Right ventricle myocardium superior (tissue), 1 donor: ENCODE results near the gene SOX18. TPM values are rescaled to one million over a fixed set of nuclear protein-coding genes. Genes with fewer than 3 reads are reported as not detected.

Source experiments
- ATAC-seq: fragments of 200-7000 bp; cut with Tn5 transposase; one replicate; pipeline ENCODE4 v1.9.1; 2020; ENCODE audit warnings: mild to moderate bottlenecking; ENCODE audit not compliant: poor library complexity
- DNase-seq: peaks from one replicate; pipeline ENCODE4 v3.0.0-alpha.2; 2020
- intact Hi-C: fragments of 100-400 bp; cut with DNase I; formaldehyde crosslinking; loops from one replicate; pipeline ENCODE4 v1.11.2; 2022
- total RNA-seq: library from RNA; stranded (reverse); fragmentation: NEBNext Ultra II Directional; extraction: Animal tissue kit (Norgen Biotek cat#: 25700); gene quantifications from one replicate; pipeline ENCODE4 v1.2.1, GENCODE V29; 2021
- donor health status: DM: no; HTN: yes; CAD: no; lungs with severe emphysema.

SOX18 gene
- total RNA-seq, 1 donor from 2014 or later, result 34.3 TPM

DNA sequence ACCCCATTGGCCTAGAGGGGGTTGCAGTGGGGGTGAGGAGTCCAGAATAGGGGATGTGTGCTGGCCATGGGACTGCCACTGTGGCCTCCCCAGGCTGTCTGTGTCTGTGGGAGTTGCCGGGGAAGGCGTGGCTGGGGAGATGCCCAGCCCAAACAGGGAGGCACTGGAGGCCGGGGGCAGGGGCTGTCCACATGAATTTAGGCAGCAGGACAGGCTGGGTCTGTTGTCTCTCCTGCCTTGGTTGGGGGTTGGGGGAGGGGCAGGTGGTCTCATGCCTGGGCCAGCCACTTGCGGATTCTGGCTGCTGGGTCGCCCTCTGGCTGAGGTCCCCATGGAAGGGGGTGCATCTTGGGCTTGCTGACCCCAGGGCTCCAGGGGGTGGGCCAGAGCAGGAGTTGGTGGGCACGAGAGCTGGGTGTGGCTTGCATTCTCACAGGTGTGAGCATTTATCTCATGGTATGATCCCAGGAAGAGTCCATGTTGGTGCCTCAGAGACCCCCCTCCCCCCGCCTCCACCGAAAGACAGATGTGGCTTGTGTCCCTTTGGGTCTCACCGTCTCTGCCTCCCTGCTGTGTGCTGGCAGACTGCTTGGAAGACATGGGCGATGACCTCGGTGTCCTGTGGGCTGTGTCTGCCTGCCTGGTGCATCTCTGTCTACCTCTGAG is 4.0 kb downstream of the SOX18 start:
- intact Hi-C loops, result loop anchor here (10.0 kb wide), 1 partner anchor 69 kb away; no protein-coding TSS in a partner anchor
- no peak for DNase-seq
- ATAC-seq, result peak; percentile 5

DNA sequence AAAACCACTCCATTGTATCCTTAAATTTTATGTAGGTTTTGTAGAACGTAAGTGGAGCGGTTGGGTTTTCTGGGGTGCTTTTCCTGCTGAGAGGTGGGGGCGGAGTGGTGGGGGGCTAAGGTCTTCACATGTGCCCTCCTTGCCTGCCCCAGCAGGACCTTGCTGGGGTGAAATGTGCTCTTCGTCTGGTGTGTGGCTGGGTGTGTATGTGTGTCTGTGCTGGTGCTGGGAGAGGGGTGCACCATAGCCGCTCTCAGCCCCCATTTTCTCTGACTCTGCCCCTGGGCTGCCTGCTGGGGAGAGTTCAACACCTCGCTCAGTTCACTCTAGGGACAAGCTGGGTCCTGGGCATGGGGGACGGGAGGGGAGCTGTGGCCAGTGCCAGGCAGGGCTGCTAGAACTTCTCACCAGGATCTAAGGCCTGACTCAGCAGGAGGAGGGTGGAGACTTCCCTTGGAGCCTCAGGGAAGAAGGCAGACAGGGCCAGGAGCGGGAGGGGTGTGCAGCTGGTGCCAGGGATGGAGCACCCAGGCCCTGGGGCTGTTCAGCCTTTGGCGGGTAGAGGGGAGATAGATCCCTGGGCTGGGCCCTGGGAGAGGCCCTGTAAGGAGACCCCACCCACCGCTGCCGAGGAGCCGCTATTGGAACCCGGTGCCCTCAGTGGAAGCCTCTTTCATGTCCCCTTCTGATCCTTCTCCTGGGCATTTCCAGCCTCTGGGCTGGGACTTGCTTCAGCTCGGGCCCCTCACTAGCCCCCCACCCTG is 4.8 kb downstream of the SOX18 start:
- peak; percentile 36 for ATAC-seq

DNA sequence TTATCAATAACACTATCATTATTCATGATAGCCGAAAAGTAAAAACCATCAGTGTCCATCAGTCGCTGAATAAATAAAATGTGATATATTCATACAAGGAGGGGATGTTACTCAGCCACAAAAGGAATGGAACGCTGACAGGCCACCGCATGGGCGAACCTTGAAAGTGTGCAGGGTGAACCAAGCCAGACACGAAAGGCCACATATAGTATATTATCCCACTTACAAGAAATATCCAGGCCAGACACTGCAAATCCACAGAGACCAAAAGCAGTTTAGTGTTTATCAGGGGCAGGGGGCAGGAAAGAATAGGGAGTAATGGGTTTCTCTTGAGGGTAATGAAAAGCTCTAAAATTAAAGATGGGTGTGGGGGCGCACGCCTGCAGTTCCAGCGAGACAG is 5.7 kb downstream of the SOX18 start:
- ATAC-seq (no peak), DNase-seq (no peak)
- intact Hi-C loops, result loop anchor here (10.0 kb wide), 1 partner anchor 71 kb away; no protein-coding TSS in a partner anchor

More for the DNA sequence above, 4.8 kb downstream of the SOX18 start:
- intact Hi-C loops, result loop anchor here (10.0 kb wide), 1 partner anchor 70 kb away; no protein-coding TSS in a partner anchor
- DNase-seq, result no peak

DNA sequence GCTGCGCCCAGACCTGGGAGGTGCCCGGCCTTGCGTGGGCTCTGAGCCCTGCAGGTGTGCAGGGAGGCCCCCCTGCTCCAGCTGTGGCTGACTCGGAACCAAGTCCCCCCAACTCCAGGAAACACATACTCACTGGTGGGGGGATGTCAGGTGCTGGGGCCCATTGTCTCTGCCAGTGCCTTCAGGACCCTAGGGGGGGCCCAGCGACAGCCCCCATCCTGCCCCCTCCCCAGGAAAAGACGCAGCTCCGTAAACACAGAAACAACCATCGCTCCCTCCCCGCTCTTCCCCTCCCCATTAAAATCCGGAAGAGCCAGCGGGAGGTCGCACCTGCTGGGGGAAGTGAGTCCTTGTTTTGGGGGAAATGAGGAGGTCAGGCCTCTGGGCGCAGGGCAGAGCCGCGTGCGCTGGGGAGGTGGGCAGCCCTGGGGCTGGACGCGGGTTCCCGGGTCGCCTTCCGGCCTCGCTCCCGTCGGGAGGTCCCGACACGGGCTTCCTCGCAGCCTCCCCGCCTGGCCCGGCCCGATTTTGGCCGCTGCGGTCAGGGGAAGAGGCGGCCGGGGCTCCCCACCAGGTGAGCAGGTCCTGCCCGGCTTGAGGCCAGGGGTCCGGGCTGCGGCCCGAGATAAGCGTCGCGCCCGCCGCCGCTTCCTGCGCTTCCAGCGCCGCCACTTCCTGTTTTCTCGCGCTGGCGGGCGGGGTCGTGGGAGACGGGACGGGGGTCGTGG is 7.2 kb downstream of the SOX18 start:
- DNase-seq, result no peak
- intact Hi-C loops, result loop anchor here (10.0 kb wide), 1 partner anchor 73 kb away; no protein-coding TSS in a partner anchor

DNA sequence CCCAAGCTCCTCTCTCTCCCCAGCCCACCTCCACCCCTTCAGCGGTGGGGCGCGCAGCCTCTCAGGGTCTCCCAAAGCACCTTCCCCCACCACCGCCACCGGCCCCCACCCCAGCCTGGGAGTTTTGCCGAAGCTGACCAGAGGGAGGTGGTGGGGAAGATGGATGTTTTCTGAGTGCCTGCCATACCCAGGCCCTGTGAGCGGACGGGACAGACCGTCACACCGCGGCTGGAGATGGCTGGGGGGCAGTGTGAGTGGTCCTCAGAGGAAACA is 7.7 kb downstream of the SOX18 start:
- no peak for ATAC-seq
- DNase-seq, result no peak
- intact Hi-C loops, result loop anchor here (10.0 kb wide), 1 partner anchor 73 kb away; no protein-coding TSS in a partner anchor

More for the DNA sequence above, 7.2 kb downstream of the SOX18 start:
- ATAC-seq, result no peak

DNA sequence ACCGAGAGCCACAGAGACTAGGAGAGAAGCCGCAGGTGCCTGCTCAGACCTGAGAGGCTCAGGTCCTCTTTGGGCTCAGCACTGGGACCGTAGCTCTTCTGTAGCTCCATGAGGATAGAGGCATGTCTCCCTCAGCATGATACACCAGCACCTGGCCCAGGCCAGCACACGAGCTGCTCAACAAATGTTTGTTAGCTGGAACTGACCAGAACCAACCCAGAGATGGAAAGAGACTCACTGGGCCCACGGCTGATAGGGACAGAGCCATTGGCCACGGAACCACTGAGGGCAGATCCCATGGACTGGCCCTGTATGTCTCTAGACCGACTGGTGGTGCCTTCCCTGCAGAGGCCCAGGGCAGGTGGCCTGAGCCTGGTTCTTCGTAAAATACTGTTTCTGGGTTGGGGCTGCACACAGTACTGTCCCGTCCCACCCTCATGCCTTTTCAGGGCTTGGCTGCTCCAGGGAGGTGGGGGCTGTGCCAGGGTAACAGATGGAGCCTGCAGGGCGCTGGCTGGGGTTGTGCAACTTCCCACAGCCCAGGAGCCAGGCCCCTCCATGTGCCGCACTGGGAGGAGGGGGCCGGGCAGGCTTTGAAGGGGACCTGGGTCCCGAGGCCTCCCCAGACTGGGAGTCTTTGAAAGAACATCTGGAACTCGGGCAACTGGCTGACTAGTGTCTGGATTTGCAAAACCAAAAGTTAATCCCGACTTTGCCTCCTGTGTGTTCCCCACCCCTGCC is 8.2 kb downstream of the SOX18 start:
- no peak for ATAC-seq
- DNase-seq, result no peak
- intact Hi-C loops, result loop anchor here (10.0 kb wide), 1 partner anchor 74 kb away; no protein-coding TSS in a partner anchor

DNA sequence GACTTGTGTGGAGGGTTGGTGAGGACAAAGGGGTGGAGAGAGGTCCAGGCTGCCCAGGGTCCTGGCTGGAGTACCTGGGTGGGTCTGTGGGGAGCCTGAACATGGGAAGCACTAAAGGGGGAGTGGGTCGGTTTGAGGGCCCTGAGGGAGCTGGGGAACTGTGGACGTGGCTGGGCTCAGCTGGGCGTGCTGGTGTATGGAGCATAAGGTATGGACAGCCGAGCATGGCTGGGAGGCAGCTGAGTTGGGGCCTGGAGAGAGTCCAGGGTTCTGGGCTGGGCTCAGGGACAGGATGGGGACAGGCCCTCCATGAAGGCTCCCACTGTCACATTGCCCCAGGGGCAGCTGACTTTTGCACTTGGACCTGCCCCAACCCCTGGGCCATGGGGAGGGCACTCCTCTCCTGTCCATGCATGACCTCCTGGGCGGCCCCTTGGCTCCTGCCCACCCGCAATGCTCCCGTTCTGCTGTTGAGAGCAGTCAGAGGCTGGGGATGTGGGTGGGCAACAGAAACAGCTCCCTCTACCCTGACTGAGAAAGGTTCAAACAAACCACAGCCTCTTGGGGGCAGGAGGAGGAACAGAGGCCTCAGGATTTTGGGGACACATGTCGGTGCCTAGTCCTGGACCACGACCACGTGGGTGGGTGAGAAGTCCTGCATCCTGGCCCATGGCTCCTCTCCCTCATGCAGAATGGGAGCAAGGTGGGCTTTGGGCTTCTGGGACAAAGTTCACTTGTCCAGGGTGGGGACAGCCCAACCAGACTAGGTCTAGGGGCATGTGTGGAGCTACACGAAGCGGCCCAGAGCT is 9.0 kb downstream of the SOX18 start:
- no peak for ATAC-seq
- intact Hi-C loops, result loop anchor here (10.0 kb wide), 1 partner anchor 74 kb away; no protein-coding TSS in a partner anchor
- no peak for DNase-seq

DNA sequence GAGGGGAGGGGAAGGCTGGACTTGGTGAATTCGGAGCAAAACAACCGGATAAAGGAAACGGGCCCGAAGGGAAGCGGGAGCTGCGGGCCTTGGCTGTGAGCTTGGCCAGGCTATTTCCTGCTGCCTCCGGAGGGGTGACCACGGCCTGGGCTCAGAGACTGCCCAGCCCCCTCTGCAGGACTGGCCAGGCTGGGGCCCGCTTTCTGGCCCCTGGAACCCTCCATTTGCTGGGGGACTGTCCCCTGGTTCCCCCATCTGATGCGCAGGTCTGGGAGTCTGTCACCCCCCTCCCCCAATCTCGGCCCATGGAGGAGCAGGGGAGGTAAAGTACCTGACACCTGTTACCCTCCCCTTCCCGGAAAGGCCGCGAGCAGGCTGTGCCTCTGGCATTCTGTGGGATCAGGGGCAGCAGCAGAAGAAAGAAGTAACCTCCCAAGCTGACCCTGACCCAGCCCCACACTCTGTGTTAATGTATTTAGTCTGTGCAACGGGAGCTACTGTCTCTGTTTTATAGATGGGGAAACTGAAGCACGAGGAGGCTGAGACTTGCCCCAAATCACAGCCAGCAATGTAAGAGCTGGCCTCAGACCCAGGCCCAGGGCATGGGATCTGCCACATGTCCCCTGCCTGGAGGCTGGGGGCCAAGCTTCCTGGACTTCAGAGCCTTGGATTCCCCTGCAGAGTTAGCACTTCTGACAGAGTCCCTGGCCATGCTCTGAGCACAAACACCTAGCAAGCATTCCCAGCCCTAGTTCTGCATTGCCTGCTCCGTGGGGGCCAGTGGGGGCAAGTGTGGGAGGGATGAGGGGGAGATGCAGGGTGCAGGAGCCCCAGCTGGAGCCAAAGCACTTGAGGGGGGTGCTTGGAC is 9.9 kb downstream of the SOX18 start:
- intact Hi-C loops, result loop anchor here (10.0 kb wide), 1 partner anchor 75 kb away; no protein-coding TSS in a partner anchor
- DNase-seq, result no peak
- ATAC-seq, result peak; percentile 36

DNA sequence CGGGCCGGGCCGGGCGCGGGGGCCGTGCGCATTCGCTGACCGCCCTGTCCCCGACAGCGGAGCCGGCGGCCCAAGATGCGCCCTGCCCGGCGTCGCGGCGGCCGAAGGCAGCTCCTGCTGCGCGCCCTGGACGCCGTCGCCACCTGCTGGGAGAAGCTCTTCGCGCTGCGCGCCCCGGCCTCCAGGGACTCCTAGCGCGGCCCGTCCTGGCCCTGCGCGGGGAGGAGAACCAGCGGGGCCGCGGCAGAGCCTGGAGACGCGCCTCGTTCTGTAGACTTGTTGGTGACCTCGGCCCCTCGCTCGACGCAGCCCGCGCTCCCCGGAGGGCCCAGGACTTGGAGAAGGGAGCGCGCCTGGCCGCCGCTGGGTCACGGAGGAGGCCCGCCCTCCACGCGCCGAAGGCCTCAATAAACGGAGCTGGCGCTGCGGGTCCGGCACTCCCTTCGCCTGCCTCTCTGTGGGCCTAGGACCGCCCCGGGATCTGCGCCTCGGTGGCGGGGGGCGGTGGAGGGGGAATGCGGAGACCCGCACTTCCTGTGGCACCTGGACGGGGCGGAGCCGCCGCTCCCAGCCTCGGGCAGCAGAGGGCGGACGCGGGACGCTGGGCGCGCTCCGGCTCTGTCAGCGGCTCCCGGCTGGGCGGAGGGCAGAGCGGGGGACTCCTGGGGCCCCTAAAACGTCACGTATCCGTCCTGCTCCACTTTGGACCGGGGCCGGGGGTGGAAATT is 10.7 kb downstream of the SOX18 start:
- intact Hi-C loops, result no loop called here
- DNase-seq, result peak; percentile 85
- ATAC-seq, result peak; percentile 92

DNA sequence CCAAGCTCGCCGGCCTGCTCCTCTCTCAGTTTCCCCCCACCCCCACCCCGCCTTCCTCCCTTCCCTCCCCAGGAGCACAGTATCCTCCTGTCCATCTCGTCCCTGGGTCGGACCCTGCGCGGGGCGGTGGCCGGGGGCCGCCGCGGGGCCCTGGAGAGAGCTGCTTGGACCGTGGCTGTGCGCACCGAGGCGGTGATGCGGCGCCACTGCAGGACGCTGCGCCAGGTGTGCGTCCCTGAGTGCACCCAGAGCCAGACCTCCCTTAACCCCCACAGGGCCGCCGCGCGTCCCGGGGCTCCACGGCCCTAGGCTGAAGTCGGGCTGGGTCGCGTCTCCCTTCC is 11.2 kb downstream of the SOX18 start:
- intact Hi-C loops, result no loop called here
- DNase-seq, result no peak
- no peak for ATAC-seq

DNA sequence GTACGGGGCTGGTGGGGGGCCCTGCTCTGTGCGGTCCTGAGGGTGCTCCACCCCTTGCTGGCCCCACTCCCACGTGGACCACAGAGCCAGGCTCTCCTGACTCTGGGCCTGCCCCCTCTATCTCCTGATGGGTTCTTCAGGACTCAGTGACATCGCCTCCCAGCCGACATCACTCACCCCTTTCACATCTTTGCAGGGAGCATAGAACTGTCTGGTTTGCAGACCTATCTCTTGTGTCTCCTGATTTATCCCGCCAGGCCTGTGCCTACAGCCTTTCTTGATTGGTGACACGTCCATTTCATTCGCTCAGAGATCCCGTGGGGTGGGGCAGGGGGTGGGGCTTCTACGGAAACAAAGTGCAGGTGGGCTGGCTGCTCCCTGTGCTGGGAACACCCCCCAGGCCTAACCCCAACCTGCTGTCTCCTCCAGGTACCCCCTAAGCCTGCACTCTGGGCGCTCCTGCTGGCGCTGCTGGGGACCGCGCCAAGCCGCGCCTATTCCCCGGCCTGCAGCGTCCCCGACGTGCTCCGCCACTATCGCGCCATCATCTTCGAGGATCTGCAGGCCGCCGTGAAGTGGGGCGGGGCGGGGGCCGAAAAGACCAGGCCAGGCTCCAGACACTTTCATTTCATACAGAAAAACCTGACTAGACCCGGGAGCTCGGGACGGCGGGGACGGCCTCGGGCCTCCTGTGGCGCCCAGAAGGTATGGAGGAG is 11.8 kb downstream of the SOX18 start:
- intact Hi-C loops, result no loop called here
- ATAC-seq, result no peak

DNA sequence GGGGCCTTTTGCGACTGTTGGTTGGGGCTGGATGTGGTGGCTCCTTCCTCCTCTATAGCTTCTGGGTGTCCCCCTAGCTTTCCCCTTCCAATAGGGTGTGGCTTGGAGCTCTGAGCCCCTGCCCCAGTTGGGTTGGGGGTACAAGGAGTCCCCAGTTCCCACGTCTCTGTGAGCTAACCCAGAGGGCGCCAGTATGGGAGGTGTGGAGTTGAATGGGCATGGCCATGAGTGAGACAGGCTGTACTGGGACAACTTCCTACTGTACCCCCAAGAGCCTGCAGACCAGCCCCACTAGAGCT is 12.3 kb downstream of the SOX18 start:
- ATAC-seq (no peak), DNase-seq (no peak)
- intact Hi-C loops, result no loop called here

More for the DNA sequence above, 11.8 kb downstream of the SOX18 start:
- DNase-seq, result no peak

DNA sequence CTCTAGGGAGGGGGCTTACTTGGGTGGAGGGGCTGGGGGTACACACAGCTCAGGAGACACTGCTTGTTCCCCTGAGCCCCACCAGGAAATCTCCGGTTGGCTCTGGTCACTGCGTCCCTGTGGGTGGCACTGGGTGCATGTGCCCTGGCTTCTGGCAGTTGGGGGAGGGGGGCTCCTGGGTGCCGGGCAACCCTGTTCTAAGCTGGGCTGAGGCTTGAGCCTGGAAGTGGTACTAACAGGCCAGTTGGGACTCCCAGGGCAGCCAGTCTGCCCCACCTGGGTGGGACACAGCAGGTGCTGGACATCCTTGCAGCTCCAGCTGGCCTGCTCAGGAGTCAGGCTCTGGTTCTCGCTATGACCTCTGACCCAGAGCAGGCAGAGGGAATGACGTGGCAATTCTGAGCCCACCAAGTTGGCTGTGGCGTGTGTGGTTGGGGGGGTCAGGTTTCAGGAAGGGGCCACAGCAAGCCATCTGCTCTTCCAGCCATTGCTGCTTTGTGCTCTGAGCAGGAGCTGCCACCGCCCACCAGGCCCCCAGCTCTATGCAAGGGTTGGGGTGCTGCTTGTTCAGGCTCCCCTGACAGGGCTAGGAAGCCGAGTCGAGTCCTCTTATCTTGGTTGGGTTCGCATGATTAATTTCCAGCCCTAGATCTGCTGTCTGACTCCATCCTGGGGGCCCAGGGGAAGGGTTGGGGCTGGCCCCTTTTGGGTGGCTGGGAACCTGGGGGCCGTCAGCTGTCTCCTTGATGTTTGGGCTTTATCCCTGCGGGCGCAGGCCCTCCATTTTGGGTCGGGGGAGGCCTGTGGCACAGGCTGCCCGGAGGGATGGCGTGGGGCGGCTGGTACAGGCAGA is 12.9 kb downstream of the SOX18 start:
- DNase-seq, result no peak
- intact Hi-C loops, result no loop called here

DNA sequence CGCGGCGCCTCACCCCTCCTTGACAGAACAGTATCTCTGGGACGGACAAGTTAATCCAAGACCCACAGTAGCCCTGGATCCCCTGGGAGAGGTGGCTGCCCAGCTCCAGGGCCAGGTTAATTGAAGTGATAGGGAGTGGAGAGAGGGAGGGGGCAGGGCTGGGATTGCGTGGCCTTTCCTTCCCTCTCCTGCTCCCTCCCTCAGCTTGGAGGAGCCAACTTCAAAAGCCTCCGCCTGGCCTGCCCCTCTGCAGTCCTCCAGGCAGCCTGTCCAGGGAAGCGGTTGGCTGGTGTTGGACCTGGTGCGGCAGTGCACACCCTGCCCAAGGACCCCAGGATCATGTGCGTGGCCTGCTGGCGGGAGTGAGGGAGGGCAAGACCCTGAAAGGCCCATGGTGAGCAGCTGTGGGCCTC is 13.5 kb downstream of the SOX18 start, which contains the start of gene C20orf204:
C20orf204 (plus strand) TSS at position 250 of the 413 bp plus-strand sequence; CDS start at position 392, 142 bp downstream.
- ATAC-seq, result no peak
- intact Hi-C loops, result no loop called here
- DNase-seq, result no peak

More for the DNA sequence above, 12.9 kb downstream of the SOX18 start:
- ATAC-seq, result no peak
